NCI-H1694 treated with DMSO at 0.1 percent for 48 hours (cell line): Measurements from ENCODE around the gene PPP1R9B.

Source experiments
- DNase-seq: peaks from one replicate; lab custom pipeline; 2025; lab: John Stamatoyannopoulos, UW

The PPP1R9B gene

GRCh38 chr17:50139950-50140885 is 10.3 kb downstream of the PPP1R9B start:
- peak; percentile 74 for DNase-seq

GRCh38 chr17:50139185-50139783 is 11.2 kb downstream of the PPP1R9B start:
- DNase-seq, result no peak

GRCh38 chr17:50137042-50137441 is 13.4 kb downstream of the PPP1R9B start:
- no peak for DNase-seq

- no peak for DNase-seq
Measured at GRCh38 chr17:50136096-50136687, 14.3 kb downstream of the PPP1R9B start.

GRCh38 chr17:50135316-50136095 is 15.0 kb downstream of the PPP1R9B start:
- no peak for DNase-seq

- DNase-seq, result no peak
Measured at GRCh38 chr17:50134206-50135110, 16.0 kb downstream of the PPP1R9B start.

- no peak for DNase-seq
Measured at GRCh38 chr17:50133769-50134099, 16.7 kb downstream of the PPP1R9B start.

- no peak for DNase-seq
Measured at GRCh38 chr17:50133028-50133768, 17.3 kb downstream of the PPP1R9B start.

GRCh38 chr17:50132104-50132794 is 18.2 kb downstream of the PPP1R9B start:
- no peak for DNase-seq

GRCh38 chr17:50130559-50131305 is 19.7 kb downstream of the PPP1R9B start:
- DNase-seq, result no peak

- no peak for DNase-seq
Measured at GRCh38 chr17:50129728-50130558, 20.5 kb downstream of the PPP1R9B start, which contains the start of gene SAMD14. Gene SAMD14 (minus strand): TSS chr17:50130160. CDS start chr17:50124959, 5,201 bp downstream.

GRCh38 chr17:50129353-50129727 is 21.1 kb downstream of the PPP1R9B start:
- no peak for DNase-seq

GRCh38 chr17:50128441-50129352 is 21.8 kb downstream of the PPP1R9B start:
- no peak for DNase-seq

GRCh38 chr17:50127697-50128361 is 22.6 kb downstream of the PPP1R9B start:
- DNase-seq, result no peak

- no peak for DNase-seq
Measured at GRCh38 chr17:50125420-50125997, 25.0 kb downstream of the PPP1R9B start.
